Upper lobe of left lung (tissue), 6 donors: ENCODE measurements around the gene TMEM139. TPM values are rescaled to one million over a fixed set of nuclear protein-coding genes. Genes with fewer than 3 reads are reported as not detected.

Source experiments
- ATAC-seq, 2 donors: fragments of 200-7000 bp; cut with Tn5 transposase; one replicate each; pipeline ENCODE4 v1.9.1; 2022; ENCODE audit warnings: mild to moderate bottlenecking in 2 of 2, moderate library complexity in 2 of 2; ENCODE audit not compliant: low FRiP score in 2 of 2
- DNase-seq, 2 donors: peaks; one replicate each; pipeline ENCODE4 v3.0.0-alpha.2; 2019 to 2020
- H3K27ac ChIP-seq, 4 donors: fragments of 200-600 bp; sonication (generic); one replicate each; pipeline ENCODE4 v1.5.1; 2016 to 2019
- H3K27me3 ChIP-seq, 4 donors: fragments of 200-600 bp; sonication (generic); one replicate each; pipeline ENCODE4 v1.5.1; 2017 to 2019
- H3K36me3 ChIP-seq, 4 donors: fragments of 200-600 bp; sonication (generic); one replicate each; pipeline ENCODE4 v1.5.1; 2016 to 2019
- H3K4me1 ChIP-seq, 4 donors: fragments of 200-600 bp; sonication (generic); one replicate each; pipeline ENCODE4 v1.5.1; 2018 to 2019
- H3K4me3 ChIP-seq, 4 donors: fragments of 200-600 bp; sonication (generic); one replicate each; pipeline ENCODE4 v1.5.1; 2017 to 2019; ENCODE audit warnings: mild to moderate bottlenecking in 2 of 4, moderate library complexity in 1 of 4
- H3K9me3 ChIP-seq, 4 donors: fragments of 200-600 bp; sonication (generic); one replicate each; pipeline ENCODE4 v1.5.1; 2018 to 2019
- CTCF ChIP-seq, 6 experiments: fragments of 450-650 bp in 4 of 6; fragments of 200-600 bp in 2 of 6; sonication (generic) in 2 of 6; IDR thresholded peaks; one replicate each; pipeline ENCODE4 v1.5.1; 2016 to 2019; ENCODE audit warnings: antibody characterized with exemption in 6 of 6
- EP300 ChIP-seq, 4 donors: sonication (generic); formaldehyde crosslinking; IDR thresholded peaks; one replicate each; pipeline ENCODE4 v1.5.1; 2017; ENCODE audit warnings: antibody characterized with exemption in 4 of 4, control low read depth in 2 of 4
- POLR2A ChIP-seq, 4 donors: fragments of 450-650 bp; IDR thresholded peaks; one replicate each; pipeline ENCODE4 v1.5.1; 2016 to 2017; ENCODE audit warnings: antibody characterized with exemption in 4 of 4, mild to moderate bottlenecking in 2 of 4
- POLR2AphosphoS5 ChIP-seq, 2 donors: sonication (generic); formaldehyde crosslinking; IDR thresholded peaks; one replicate each; pipeline ENCODE4 v1.5.1; 2017; ENCODE audit warnings: antibody characterized with exemption in 2 of 2
- WGBS, 2 donors: methylation state at CpG; one replicate each; pipeline ENCODE4 v1.1.5; 2017 to 2018; 5-methylcytosine and 5-hydroxymethylcytosine counted together
- total RNA-seq, 6 donors: library from RNA; depleted of rRNA in 4 of 6; stranded (reverse); fragments of >200 nt in 4 of 6; gene quantifications; one replicate each; pipeline versions ENCODE4 v1.1.0 to v1.2.1, GENCODE V29; 2016 to 2021
- donor health status: DM: no; HTN: no; CAD: no; lungs with moderate emphysema.
- donor health status: DM: no; HTN: yes; CAD: no; lungs with severe emphysema.

TMEM139 gene
- total RNA-seq, 6 donors from 2014 or later: 13.6 to 52.7 (median 33.0) TPM

GRCh38 chr7:143243614-143244013 is 41.1 kb upstream of the TMEM139 start:
- Histone ChIP-seq H3K4me3 (no peak overlapping the region), H3K27ac (no peak overlapping the region), H3K9me3 (no peaks in the 10 kb centered on the region), H3K36me3 (no peaks in the 10 kb centered on the region), H3K27me3 (no peaks in the 10 kb centered on the region), H3K4me1 (peaks cover 0 to 18% (median 8%) of the 10 kb centered on the region in 4 donors)
- ATAC-seq (no peak), DNase-seq (no peak)
- no peak for TF ChIP-seq POLR2AphosphoS5 (IDR thresholded peaks at IDR 0.05)
- no peak for TF ChIP-seq EP300 (IDR thresholded peaks at IDR 0.05)
- no peak for TF ChIP-seq CTCF (IDR thresholded peaks at IDR 0.05)
- no peak for TF ChIP-seq POLR2A (IDR thresholded peaks at IDR 0.05)
- WGBS, 2 donors: 71 to 77% methylated on average over 3 of the region's 3 CpGs

GRCh38 chr7:143244321-143244720 is 40.4 kb upstream of the TMEM139 start:
- TF ChIP-seq EP300 (IDR thresholded peaks at IDR 0.05): no peak
- TF ChIP-seq POLR2AphosphoS5 (IDR thresholded peaks at IDR 0.05): no peak
- TF ChIP-seq POLR2A (IDR thresholded peaks at IDR 0.05): no peak
- no peak for TF ChIP-seq CTCF (IDR thresholded peaks at IDR 0.05)
- H3K27me3 ChIP-seq: no peaks in the 10 kb centered on the region
- H3K36me3 ChIP-seq: no peaks in the 10 kb centered on the region
- WGBS, 2 donors: 27 to 35% methylated on average over 1 of the region's 1 CpG
- H3K27ac ChIP-seq: no peak overlapping the region
- peaks cover 0 to 18% (median 8%) of the 10 kb centered on the region in 4 donors for H3K4me1 ChIP-seq
- H3K9me3 ChIP-seq: no peaks in the 10 kb centered on the region
- ATAC-seq (no peak), DNase-seq (no peak)
- no peak overlapping the region for H3K4me3 ChIP-seq

- no peak for DNase-seq
- 38 to 42% methylated on average over 3 of the region's 3 CpGs for WGBS, 2 donors
- H3K4me3 ChIP-seq: no peak overlapping the region
- no peak for ATAC-seq
- no peaks in the 10 kb centered on the region for H3K9me3 ChIP-seq
- no peaks in the 10 kb centered on the region for H3K27me3 ChIP-seq
- no peak overlapping the region for H3K27ac ChIP-seq
- TF ChIP-seq EP300 (IDR thresholded peaks at IDR 0.05) (no peak), POLR2A (IDR thresholded peaks at IDR 0.05) (no peak), CTCF (IDR thresholded peaks at IDR 0.05) (no peak), POLR2AphosphoS5 (IDR thresholded peaks at IDR 0.05) (no peak)
- peaks cover 0 to 18% (median 7%) of the 10 kb centered on the region in 4 donors for H3K4me1 ChIP-seq
- H3K36me3 ChIP-seq: no peaks in the 10 kb centered on the region
These were observed 39.6 kb upstream of the TMEM139 start for GRCh38 chr7:143245123-143245522.

- TF ChIP-seq POLR2AphosphoS5 (IDR thresholded peaks at IDR 0.05) (no peak), POLR2A (IDR thresholded peaks at IDR 0.05) (no peak), CTCF (IDR thresholded peaks at IDR 0.05) (no peak), EP300 (IDR thresholded peaks at IDR 0.05) (no peak)
- H3K4me1 ChIP-seq: peaks cover 0 to 10% (median 3%) of the 10 kb centered on the region in 4 donors
- ATAC-seq: no peak
- no peaks in the 10 kb centered on the region for H3K27me3 ChIP-seq
- H3K27ac ChIP-seq: no peak overlapping the region
- 39 to 53% methylated on average over 1 of the region's 1 CpG for WGBS, 2 donors
- no peak overlapping the region for H3K4me3 ChIP-seq
- H3K9me3 ChIP-seq: no peaks in the 10 kb centered on the region
- no peaks in the 10 kb centered on the region for H3K36me3 ChIP-seq
- no peak for DNase-seq
These were observed 37.4 kb upstream of the TMEM139 start for GRCh38 chr7:143247372-143247771.

- no peaks in the 10 kb centered on the region for H3K36me3 ChIP-seq
- H3K9me3 ChIP-seq: no peaks in the 10 kb centered on the region
- no peak overlapping the region for H3K4me3 ChIP-seq
- H3K27ac ChIP-seq: no peak overlapping the region
- DNase-seq: no peak
- ATAC-seq: no peak
- H3K27me3 ChIP-seq: no peaks in the 10 kb centered on the region
- 92 to 97% methylated on average over 2 of the region's 2 CpGs for WGBS, 2 donors
- H3K4me1 ChIP-seq: peaks cover 0 to 10% (median 3%) of the 10 kb centered on the region in 4 donors
- no peak for TF ChIP-seq EP300 (IDR thresholded peaks at IDR 0.05)
- TF ChIP-seq POLR2A (IDR thresholded peaks at IDR 0.05): no peak
- TF ChIP-seq POLR2AphosphoS5 (IDR thresholded peaks at IDR 0.05): no peak
- TF ChIP-seq CTCF (IDR thresholded peaks at IDR 0.05): no peak
These were observed 35.9 kb upstream of the TMEM139 start for GRCh38 chr7:143248761-143249354.
